HG02571 (cell line): ENCODE data around the gene BPIFB3.
"Not testable (repeated sequence)": the region's sequence is repeated elsewhere in the genome, so short reads cannot be mapped to it uniquely, and the experiment has no call there.

Experiments
- ATAC-seq: cut with Tn5 transposase; IDR thresholded peaks from one replicate; pipeline ENCODE4 v1.9.1; 2021; ENCODE audit warnings: mild to moderate bottlenecking, moderate library complexity; ENCODE audit not compliant: unreplicated experiment

The BPIFB3 gene

DNA sequence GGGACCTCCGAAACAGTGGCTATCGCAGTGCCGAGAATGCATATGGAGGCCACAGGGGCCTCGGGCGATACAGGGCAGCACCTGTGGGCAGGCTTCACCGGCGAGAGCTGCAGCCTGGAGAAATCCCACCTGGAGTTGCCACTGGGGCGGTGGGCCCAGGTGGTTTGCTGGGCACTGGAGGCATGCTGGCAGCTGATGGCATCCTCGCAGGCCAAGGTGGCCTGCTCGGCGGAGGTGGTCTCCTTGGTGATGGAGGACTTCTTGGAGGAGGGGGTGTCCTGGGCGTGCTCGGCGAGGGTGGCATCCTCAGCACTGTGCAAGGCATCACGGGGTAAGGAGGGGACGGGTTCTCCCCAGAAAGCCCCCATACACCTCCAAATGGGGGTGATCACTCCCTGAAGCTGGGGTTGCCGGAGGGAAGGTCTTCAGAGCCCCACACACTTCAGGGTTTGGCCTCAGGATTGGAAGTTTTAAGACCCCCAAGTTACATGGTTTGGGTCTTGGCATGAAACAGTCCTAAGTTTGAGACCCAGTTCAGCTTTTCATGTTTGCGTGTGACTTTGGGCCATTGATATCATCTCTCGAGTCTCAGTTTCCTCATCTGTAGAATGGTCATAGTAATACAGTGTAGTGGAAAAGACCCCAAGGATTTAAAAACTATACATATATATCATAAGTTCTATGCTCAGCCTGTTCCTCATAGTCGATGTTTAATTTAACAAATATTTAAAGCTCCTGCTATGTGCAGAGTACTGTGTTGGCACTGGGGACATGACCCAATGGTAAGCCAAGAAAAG, 30.0 kb downstream of the BPIFB3 start:
- no peak for ATAC-seq

DNA sequence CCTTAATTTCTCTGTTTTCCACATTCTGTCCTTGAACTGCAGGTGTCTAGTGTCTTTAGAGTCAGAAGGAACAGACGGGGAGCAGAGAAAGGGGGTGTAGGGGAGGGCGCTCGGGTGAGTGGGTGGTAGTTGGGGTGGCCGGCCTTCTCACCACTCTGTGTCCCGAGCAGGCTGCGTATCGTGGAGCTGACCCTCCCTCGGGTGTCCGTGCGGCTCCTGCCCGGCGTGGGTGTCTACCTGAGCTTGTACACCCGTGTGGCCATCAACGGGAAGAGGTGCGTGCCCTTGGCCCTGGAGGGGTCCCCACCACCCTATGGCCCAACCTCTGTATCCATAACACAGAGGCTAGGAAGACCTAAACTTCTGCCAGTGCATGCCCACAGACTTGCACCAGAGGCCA, 31.0 kb downstream of the BPIFB3 start:
- no peak for ATAC-seq

DNA sequence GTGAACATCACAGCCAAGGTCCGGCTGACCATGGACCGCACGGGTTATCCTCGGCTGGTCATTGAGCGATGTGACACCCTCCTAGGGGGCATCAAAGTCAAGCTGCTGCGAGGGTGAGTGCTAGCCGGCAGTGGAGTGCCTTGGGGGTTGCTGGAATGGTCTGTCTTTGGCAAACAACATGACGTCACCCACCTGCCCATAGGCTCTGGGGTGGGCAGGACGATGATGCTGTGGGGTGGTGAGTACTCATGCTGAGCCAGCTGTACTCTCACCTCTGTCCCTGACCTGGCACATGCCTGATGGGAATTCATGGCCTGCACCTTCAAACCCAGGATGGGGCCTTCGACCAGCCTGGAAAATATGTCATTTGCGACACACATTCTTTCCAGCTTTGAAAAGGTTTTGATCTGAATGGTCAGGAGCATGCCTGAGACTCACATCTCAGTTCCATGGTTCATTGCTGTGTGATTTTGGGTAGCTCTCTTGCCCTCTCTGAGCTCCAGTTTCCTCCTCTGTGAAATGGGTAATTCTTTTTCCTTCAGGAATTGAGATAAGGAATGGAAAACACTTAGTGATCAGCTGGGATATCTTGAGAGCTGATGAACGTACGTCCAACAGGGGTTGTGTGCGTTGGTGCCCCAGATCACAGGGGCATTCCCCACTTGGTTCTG, 32.5 kb downstream of the BPIFB3 start:
- no peak for ATAC-seq

DNA sequence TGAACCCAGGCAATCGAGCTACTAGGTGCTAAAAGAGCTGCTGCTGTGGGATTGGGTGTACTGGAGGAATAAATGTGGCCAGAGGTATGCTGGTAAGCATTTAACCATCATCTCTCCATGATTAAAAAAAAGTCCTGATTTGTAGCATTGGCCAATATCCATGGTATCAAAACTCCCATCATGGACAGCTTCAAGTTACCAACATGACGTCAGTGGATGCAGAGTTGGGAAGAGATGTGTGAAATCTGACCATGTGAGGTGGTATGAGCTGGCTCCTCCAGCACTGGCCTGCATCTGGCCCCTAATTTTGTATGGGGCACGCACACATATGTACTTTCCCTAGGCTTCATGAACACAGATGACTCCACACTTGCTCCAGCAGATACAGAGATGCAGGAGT, 37.4 kb downstream of the BPIFB3 start:
- ATAC-seq = no peak

DNA sequence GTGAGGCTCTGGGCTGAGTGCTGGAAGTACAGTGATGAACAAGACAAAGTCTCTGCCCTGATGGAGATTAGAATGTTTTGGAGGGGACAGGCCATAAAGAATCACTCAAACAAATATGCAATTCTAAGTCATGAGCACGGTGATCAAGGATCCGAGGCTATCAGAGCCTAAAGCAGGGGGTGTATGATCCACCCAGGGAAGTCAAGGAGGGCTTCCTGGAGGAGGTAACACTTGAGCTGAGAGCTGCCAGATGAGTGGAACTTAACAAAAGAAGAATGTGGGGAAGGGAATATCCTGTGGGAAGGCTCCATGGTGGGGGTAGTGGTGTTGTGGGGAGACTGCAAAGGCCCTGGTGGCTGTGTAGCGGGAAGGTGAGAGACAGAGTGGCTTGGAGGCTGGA, 38.0 kb downstream of the BPIFB3 start:
- no peak for ATAC-seq

DNA sequence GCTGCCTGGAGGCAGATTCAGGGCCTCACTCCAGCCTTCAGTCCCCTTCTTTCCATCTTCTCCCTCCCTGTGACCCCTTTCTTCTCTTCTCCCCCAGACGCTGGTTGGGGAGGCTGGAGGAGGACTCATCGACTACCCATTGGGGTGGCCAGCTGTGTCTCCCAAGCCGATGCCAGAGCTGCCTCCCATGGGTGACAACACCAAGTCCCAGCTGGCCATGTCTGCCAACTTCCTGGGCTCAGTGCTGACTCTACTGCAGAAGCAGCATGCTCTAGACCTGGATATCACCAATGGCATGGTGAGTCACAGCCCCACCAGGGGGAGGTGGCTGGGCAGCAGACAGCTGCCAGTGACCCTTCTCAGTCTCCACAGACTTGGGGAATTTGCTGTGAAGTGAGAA, 38.7 kb downstream of the BPIFB3 start:
- ATAC-seq = no peak

DNA sequence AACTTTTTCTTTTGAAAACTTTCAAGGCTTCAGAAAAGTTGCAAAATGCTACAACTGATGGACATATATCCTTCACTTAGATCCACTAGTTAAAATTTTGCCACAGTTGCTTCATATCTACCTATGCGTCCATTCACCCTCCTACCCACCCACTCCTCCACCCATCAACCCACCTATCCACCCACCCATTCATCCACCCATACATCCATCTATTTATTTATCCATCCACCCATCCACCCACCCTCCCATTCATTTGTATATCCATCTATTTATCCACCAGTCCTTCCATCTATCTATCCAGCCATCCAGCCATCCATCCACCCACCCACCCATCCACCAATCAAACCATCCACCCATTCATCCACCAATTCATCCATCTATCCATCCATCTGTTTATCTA, 39.4 kb downstream of the BPIFB3 start:
- no peak for ATAC-seq

DNA sequence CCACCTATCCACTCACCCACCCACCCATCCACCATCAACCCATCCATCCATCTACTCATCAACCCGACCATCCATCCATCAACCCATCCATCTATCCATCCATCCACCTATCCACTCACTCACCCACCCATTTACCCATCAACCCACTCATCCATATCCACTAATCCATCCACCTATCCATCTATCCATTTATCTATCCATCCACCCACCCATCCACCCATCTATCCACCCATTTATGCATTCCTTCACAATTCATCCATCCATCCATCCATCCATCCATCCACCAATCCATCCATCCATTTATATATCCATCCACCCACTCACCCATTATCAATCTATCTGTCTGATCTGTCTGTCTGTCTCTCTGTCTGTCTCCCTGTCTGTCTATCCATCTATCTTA, 39.9 kb downstream of the BPIFB3 start:
- ATAC-seq = no peak

DNA sequence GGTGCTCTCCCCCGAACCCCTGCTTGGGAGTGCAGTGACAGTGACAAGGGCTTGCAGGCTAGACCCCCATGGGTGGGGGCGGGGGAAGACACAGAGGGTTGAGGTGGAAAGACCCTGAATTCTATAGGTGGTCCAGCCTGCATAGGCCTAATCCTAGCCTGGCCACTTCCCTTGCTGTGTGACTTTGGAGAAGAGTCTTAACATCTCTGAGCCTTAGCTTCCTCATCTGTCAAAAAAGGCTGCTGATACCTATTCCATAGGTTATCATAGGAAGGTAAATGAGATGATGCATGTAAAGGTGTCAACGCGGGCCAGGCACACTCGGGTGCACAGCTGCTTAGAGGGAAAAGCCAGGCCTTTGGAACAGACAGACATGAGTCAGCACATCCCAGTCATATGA, 41.5 kb downstream of the BPIFB3 start:
- ATAC-seq = no peak

DNA sequence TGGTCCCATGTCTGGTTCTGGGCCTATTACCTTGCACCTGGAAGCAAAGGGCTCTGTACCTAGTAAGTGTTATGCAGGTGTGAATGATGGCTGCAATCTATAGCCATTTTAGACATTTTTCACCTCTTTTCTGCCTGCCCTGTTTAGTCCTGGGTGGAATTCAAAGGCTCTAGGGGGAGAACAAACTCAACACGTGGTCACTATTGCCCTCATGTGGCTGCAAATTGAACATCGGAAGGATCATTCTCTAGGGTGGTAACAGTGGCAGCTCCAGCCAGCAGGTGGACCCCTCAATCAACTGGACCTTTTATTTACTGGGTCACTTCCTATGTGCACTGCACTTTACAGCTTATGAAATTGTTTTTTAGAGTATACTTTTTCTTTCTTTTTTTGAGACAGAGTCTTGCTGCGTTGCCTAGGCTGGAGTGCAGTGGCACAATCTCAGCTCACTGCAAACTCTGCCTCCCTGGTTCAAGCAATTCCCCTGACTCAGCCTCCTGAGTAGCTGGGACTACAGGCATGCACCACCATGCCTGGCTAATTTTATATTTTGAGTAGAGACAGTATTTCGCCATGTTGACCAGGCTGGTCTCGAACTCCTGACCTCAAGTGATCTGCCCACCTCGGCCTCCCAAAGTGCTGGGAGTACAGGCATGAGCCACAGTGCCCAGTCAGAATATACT, 42.3 kb downstream of the BPIFB3 start:
- not testable (repeated sequence) for ATAC-seq

DNA sequence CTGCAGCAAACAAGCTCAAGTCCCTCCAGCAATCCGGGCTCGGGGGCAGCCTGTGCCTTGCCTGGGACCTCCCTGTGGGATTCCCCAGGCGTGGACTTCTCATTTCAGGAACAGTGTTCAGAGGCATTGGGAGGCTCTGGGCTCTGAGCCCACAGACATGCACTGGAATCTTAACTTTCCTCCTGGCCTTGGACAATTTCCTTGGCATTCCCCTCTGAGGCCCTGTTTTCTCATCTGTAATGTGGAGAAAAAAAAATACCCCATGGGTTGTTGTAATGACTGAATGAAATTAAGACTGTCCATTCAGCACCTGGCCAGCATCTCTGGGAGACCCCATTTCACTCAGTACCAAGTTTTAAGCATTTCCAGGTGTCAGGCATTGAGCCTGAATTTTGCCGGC, 43.3 kb downstream of the BPIFB3 start:
- ATAC-seq = no peak

DNA sequence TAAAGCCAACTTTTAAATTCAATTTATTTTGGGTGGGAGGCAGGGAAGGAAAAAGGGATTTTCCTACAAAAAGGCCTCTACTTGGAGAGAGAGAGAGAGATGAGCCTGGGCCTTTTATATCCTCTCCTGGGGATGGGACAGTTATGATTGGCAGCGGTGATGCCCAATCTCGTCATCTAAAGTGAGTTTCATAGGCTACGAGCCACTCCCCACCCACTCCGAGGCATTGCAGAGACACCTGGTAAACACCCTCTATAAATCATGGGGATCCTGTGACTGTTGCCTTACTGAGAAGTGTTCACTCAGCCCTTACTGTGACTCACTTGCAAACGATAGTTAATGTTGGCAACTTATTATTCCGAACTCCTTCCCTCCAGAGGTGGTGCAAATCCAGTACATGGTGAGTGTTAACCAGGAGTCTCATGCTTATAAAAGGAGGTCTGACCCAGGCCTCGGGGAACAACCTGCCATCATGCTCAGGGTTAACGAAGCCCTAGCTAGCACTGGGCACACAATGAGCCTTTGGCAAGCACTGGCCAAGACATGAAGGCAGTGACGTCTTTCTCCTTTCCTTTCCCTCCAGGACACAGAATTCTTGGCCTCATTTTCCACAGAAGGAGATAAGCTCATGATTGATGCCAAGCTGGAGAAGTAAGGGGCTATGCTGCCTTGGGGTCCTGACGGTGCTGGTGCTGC, 46.3 kb downstream of the BPIFB3 start:
- no peak for ATAC-seq

DNA sequence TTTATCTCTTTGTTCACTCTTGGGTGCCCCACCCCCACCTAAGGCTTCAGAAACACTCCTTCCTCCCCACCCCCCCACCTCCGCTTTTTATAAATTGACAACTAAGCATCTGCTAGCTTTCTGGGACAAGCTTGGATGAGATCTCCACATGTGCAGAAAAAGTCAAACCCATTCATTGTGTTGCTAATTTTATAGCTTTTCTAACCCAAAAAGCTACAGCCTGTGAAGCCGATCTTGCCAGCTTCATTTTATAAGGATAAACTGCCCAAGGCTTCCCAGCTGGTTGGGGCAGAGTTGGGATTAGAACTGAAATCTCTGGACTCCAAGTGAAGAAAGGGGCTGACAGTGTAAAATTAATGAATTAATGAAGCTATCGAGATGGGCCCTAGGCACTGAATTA, 49.9 kb downstream of the BPIFB3 start:
- ATAC-seq = no peak

DNA sequence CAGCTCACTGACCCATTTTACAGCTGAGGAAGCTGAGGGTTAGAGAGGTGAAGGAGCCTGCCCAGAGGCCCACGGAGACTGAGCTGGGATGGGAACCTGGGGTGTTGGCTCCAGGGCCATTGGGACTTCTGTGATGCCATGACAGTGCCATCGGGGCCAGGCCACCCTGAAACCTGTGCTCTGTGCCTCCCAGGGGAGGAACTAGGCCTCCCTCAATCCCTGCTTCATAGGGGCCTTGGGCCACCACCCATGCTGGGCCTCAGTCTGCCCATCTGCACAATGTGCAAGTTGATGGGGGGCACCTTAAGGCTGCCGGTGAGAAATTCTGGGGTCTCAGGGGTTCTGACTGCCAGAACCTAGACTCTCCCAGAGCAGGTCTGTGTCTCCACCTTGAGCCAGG, 50.6 kb downstream of the BPIFB3 start:
- no peak for ATAC-seq

DNA sequence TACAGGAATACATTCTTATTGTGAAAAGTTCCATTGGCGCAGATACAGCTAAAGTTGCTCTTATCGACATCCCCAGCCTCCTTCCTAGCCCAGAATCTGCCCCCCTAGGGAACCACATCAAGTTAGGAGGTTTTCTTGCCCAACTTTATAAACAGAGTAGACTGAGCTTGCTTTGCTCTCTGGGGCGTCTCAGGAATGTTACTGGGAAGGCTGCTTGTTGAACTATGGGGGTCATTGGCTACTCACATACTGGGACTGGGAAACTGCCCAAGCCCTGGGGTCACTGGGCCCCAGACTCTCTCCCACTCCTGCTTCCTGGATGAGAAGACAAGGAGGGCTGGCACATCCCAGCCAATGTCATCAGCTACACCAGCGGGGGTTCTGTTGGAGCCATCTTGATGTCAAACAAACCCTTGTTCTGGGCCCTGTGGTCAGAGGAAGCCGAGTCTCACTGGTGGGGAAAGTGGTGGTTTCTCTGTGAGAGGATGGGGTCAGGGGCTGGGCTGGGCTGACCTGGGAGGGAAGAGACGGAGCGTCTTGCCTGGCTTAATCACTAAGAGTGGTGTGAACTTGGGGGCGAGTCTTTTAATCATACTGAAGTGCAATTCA, 51.7 kb downstream of the BPIFB3 start:
- ATAC-seq = no peak

DNA sequence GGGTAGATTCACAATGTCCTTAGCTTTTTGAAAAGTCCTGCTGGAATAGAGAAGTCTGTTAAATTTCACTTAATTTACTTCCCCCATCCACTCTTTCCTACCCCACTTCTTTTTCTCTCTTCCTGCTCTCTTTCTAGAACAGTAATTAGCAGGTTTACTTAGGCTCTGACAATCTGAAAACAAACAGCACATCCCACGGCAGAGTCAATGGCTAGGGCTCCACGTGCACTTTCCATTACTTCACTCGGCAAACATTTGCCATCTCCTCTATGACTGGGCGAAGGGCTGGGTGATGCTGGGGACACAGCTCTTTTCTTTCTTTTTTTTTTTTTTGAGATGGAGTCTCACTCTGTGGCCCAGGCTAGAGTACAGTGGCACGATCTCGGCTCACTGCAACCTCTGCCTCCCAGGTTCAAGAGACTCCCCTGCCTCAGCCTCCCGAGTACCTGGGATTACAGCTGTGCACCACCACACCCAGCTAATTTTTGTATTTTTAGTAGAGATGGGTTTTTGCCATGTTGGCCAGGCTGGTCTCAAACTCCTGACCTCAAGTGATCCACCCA, 52.4 kb downstream of the BPIFB3 start:
- not testable (repeated sequence) for ATAC-seq

DNA sequence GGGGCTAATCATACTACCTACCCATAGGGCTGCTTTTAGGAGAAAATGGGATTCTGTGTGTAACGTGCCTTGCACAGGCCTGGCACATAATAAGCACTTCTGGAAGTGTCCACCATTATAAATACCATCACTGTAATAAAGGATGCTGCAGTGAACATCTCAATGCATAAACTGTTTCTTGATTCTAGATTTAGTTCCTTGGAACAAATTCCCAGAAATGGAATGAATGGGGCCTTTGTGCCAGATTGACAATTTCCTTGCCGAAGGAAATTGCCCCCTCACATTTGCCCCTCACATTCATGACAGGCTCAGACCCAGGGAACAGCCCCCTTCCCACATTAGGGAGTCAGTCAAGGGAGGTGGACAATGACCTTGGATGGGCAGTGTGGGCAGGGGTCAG, 55.0 kb downstream of the BPIFB3 start:
- ATAC-seq = no peak

DNA sequence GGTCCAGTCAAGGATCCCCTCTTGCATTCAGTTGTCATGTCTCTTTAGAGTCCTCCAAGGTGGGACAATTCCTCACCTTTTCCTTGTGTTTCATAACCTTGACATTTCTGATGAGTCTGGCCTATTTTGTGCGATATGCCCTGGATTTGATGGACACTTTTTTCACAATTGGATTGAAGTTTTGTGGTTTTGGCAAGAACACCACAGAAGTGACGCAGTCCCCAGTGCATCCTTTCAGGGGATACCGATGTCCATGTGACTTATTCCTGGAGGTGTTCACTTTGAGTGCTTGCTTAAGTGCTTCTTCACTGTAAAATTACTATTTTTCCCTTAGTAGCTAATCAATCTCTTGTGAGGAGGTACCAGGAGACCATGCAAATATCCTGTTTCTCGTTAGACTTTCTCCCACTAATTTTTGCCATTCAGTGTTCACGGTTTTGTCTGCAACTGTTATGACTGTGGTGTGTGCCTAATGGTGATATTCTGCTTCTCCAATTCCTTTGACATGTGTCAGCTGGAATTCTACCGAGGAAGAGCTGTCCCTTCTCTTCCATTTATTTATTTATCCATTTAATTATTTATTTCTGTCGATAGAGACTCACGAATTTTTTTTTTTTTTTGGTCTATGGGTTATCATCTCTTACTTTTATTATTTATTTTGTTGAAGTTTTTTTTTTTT, 56.6 kb downstream of the BPIFB3 start:
- no peak for ATAC-seq

DNA sequence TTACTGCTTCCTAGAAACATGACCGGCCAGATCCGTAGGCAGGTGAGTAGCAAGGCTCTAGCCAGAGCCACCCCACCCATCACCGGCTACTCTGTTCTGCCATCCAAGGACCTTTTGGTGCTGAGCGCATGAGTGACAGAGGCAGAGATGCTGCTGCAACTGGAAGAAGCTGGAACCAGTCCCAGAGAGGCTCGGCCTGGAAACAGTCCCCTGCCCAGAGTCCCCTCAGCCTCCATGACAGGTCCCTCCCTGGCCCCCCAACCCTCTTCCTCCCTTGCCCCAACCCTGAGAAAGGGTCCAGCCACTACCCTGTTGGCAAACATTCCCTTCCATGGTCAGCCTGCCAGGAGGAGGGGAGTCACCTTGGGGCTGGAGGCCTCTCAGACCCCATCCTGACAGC, 57.6 kb downstream of the BPIFB3 start:
- ATAC-seq = no peak
